ENCODE data around the gene CRMP1.
A peak's percentile ranks its signal among the peaks of the same experiment; 100 is the strongest.
"Not testable (repeated sequence)": the region's sequence is repeated elsewhere in the genome, so short reads cannot be mapped to it uniquely, and the experiment has no call there.

Gene CRMP1

DNA sequence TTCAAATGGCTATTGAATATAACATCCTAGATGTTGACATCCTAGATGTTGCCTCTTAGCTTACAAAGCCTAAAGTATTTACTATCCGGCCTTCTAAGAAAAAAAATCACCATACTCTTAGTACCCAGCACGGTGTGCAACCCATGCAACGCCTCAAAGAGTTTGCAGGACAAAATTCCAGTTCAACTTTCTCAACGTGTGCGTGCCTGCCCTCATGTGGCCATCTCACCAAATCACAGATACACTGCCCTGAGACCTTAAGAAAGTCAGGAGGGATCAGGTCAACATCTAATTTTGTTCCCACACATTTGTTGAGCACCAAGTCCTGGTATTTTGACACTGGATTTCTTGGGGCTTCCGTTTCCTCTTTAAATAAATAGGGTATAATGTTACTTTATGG, 68.3 kb downstream of the CRMP1 start:
- no peak for DNase-seq

DNA sequence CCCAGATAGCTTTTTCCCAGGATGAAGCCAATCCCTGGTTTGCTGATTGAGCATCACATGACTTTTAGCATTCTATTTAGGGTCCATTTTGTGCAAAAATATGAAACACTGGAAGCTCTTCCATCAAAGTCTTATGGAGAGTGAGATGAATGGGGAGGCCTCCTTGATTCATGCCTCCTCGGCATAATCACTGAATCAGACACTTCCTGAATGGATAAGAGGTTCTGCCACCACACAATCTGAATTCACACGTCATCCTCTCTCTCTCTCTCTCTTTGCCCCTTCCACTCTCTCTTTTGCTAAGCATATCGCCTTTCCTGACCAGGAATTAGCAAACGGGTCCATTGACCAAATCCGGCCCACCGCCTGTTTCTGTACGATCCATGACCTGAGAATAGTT, 68.7 kb downstream of the CRMP1 start:
- no peak for DNase-seq

DNA sequence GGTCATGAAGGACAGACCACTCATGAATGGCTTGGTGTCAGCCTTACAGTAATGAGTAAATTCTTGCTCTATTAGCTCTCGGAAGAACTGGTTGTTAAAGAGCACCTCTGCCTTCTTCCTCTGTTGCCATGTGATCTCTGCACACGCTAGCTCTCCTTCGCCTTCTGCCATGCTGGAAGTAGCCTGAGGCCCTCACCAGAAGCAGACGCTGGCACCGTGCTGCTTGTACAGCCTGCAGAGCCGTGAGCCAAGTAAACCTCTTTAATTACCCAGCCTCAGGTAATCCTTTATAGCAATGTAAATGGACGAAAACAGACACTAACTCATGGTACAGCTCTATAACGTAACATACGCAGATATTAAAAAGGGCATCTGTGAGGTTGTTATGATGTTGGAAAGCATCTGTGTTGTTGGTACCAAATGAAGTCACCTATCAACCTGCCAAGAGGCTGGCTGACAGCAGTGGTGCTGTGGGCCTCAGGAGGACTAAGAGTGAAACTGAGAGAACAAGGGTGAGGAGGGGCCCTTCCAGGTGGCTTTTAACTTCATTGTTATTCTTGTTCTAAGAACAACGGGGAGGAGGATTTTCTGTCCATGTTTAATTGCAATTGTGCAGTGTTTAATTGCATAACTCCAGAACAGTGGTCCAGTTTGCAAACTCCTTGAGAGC, 69.2 kb downstream of the CRMP1 start:
- DNase-seq: no peak

DNA sequence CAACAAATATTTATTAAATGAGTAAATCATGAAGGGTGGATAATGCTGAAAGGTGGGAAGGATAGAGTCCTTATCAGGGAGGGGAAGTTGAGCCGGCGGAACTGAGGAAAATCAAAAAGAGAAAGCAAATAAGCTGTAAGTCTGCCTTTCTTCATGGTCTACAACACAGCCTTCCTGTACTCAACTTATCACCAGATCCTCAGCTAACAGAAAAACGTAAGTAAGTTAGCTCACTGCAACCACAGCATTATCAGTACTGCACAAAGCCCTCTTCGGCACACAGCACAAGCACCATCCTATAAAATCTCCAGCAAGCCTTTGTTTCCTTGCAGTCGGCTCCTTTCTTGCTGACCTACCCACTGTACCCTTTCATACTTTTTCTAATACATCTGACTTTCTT, 70.3 kb downstream of the CRMP1 start:
- no peak for DNase-seq

DNA sequence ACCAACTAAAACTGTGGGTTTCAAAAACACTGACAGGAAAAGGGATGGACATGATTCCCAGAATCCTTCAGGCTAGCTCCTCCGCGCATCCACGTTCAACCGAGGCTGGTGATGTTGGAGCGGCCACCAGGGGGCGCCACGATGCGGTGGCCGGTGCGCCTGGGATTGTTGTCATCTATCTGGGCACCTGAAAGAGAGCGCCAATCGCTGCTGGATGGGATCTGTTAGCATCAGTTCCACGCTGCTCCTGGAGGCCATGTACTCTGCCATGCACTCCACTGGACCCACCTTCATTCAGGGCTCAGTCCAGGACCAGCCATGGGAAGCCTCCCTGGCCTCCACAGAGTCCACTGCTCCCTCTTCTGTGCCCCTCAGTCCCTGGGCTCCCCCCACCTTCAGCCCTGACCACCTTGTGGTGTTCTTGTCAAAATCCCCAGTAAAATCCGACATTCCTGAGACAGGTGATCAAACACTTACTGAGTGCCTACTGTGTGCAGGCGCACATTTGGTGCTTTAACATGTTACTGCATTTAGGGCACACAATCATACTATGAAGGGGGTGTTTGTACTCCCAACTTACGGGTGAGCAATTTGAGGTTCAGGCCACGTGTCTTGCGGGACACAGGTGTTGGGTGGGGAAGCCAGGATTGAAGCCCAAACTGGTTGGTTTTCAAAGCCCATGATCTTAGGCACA, 71.1 kb downstream of the CRMP1 start:
- peak in 8 of 58 donors; percentile 10 to 60 (median 22) for DNase-seq

DNA sequence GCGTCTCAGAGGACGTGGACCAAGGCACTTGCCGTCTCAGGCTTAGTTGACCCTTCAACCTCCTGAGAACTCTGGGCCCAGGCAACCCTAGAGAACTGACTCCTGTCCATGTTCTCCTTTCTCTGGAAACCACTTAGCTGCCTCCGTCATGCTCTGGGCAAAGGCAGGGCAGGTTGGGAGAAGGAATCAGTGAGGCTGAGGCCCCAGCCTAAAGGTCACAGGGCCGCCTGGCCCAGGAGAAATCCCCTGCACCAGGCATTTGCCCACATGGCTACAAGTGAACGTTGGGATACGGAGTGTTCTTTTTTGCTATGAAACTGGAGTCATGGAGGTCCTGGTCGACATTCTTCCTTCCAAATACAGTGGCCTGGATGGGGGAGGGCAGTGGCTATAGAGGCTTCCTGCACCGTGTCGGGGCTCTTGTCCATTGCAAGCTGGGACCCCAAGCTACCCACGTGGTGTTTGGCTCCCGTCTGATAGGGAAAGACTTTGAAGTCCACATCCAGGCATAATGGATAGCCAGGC, 76.0 kb downstream of the CRMP1 start:
- no peak for DNase-seq

DNA sequence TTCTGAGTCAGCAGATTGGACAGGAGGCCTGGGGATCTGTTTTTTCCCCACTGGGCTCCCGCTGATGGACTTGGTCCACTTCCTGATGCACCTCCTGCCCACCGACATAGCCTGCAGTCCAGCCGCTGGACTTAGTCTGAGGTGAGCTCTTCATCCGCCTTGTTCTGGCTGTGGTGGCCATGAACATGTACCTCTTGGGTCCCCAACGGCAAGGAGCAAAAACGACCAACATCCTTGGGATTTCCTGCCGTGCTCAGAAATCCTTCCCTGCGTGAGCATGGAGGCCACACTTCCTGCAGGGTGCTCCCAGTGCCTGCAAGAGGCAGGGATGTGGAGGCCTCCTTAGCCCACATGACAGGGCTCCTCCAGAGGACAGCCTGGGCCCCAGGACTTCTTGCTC, 76.8 kb downstream of the CRMP1 start:
- DNase-seq: no peak

DNA sequence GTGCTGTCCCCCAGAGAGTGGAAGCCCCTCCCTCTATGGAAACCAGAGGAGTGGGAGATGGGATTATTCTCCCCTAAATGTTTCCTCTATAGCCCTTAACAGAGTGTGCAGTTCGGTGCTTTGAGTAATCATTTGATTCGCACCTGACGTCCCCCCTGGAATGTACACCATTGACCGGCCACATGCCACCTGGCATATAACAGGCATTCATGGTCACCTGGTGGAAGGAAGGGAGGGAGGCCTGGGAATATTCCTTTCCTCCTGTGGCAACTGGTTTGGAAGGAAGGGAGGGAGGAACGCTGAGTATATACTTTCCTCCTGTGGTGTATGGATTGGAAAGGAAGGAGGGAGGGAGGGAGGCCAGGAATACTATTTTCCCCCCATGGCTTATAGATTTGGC, 77.2 kb downstream of the CRMP1 start:
- DNase-seq: no peak

DNA sequence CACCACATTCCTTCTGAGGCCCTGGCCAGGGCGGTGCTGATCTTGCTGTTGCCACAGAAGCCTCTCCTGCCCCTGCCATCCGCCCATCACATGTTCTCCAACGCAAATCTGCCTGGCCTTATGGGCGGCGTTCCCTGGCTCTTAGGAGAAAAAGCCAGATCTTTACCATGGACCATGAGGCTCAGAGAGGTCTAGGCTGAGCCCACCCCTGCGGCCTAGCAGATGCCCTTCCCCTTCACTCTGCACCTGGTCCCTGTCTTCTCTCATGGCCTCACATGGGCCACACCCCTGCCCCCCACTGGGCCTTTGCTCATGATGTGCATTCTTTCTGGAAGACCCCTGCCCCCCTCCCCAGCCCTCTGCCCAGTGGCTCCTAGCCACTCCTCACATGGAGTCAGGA, 78.5 kb downstream of the CRMP1 start:
- no peak for DNase-seq

DNA sequence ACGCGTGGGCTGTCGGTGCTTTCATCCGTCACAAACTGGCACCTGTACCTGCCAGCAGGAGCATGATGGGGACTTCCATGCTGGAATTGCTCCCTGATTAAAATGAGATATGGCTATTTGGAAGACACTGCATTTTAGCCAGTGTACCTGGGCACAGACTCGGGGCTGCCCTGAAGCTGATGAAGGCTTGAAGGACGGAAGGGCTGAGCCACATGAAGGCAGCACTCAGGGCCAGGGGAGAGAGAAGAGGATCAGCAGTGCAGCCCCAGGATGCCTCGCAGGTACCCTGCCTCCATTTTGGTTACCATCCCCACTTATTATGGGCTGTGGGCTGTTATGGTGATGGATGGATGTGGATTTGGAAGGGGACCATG, 79.0 kb downstream of the CRMP1 start:
- no peak for DNase-seq

DNA sequence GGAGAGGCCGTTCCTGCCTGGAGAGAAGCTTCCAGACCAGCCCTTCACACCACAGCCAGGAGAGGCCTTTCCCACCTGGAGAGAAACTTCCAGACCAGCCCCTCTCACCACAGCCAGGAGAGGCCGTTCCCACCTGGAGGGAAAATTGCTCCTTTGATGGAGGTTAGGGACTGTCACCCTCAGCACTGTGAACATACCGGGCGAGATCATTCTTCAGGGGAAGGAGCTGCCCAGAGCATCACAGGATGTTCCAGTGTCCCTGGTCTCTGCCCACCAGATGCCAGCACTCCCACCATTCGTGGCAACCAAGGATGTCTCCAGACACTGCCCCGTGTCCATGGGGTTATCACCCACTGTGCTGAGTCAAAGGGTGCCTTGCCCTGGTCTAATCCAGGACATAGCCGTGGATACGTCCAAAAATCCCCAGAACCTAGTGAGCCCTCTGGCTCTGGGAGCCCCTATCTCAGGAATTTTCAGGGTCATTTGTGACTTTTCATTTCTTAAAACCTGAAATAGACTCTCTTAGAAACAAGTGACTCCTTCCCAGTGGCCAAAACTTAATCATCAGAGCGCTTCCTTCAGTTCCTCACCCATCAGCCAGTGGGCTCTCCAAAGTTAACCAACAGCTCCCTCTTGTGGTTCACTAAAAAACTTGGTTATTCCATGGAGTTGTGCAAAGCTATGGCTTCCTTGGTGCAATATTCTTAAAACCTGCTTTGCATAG, 80.2 kb downstream of the CRMP1 start:
- DNase-seq: peak in 10 of 58 donors; percentile 6 to 63 (median 19)

DNA sequence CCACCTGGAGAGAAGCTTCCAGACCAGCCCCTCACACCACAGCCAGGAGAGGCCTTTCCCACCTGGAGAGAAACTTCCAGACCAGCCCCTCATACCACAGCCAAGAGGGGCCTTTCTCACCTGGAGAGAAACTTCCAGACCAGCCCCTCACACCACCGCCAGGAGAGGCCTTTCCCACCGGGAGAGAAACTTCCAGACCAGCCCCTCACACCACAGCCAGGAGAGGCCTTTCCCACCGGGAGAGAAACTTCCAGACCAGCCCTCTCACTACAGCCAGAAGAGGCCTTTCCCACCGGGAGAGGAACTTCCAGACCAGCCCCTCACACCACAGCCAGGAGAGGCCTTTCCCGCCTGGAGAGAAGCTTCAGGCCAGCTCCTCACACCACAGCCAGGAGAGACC, 80.8 kb downstream of the CRMP1 start:
- not testable (repeated sequence) for DNase-seq

DNA sequence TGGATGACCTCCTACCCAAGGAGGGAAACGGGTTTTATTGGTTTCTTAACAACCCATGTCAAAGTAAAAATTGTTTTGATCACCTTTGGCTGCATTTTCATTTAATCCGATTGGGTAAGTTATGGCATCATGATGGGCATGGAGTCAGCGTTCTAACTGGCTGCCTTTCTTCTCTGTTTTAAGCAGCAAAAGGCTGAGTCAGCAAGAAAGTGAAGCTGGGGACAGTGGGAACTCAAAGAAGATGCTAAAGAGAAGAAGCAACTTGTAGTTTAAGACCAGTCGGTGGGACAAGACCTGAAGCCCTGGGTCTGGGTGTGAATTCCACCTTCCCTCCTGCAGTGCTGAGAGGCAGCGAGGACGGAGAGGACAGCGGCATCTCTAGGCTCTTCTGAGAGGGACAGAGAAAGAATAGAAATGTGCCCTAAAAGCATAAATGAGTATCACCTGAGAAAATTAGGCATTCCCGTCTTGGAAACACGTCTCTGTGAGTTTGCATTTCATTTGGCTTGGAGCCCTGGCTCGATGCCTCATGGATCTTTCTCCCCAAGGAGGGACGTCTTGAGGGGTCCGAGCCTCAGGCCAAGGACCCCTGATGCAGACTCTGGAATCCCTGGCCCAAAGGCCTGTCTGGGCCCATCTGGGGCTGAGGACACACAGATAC, 82.0 kb downstream of the CRMP1 start:
- no peak for DNase-seq

DNA sequence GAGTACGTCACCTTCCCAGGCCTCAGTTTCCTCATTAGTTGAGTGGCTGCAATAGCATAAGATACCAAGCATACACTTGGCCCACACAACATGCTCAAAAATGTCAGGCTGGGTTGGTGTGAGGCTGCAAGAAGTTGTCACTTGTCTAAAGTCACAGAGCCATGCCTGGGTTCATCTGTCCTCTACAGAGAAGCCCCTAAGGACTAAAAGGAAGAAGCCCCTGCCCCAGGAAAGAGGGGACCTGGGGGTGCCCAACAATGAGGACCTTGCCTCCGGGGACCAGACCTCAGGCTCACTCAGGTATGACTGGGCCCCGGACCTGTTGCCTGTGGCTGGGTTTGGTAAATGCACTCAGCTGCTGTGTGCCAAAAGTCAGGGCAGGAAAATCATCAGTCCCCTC, 82.7 kb downstream of the CRMP1 start:
- DNase-seq: no peak

DNA sequence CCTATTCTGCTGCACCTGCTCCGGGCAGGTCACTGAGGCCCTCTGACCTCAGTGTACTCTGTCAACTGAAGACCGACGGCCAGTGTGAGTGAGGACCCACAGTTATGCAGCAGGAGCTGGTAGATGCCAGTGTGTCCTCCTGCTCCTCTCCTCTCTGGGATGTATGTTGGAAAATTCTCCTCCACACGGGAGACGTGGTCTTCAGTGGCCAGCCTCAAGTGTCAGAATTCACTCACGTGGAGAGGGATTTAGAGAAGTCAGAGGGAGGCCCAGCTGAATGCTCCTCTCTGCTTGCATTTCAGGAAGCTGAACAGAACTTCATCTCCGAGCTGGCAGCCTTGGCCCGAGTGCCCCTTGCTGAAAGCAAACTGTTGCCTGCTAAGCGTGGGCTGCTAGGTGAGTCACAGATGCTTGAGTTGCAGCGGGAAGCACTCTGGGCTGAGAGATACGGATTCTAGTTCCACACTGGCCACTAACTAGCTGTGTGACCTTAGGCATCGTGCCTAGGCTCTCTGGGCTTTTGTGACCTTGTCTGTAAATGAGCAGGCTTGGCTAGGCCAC, 83.6 kb downstream of the CRMP1 start:
- DNase-seq: peak in 3 of 58 donors; percentile 6 to 33 (median 29)

DNA sequence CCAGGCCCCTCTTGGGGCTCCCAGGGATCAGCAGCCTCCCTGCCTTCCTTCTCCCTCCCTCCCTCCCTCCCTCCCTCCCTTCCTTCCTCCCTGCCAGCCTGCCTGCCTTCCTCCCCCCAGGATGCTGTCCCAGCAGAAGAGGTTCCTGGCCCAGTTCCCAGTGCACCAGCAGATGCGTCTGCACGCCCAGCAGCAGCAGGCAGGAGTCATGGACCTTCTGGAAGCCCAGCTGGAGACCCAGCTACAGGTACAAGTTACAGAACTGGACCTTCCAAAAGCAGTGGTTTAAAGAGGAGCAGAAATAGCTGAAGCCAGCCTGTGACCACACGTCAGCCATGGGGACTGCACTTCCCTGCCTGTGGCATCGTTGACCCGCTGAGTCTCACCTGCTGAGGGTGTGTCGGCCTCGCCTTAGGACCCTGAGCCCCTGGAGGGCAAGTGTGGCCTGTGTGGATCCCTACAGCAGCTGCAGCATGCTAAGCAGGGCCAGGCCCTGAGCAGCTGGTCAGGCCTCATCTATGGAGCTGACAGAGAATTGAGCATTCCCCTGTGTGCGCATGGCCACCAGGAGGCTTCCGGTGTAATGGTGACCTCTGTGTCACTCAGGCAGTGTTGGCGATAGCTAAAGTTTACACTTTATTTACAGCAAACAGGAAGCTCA, 84.7 kb downstream of the CRMP1 start:
- no peak for DNase-seq

DNA sequence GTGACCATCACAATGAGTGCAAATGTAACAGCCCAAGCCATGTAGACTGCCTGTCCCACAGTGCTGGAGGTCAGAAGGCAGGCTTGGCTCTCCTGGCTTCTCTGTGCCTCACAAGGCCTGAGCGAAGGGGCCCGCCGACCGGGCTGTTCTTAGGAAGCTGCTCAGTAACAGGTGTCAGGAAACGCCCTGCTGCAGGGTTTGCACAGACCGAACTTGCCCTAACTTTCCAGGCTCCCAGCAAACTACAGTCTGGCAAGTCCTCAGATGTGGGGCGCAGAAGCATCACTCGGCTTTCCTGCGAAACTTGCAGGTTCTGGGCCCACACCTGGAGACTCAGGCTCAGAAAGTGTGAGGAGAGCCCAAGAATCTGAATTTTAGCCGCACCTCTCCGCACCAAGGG, 87.6 kb downstream of the CRMP1 start:
- DNase-seq: no peak

DNA sequence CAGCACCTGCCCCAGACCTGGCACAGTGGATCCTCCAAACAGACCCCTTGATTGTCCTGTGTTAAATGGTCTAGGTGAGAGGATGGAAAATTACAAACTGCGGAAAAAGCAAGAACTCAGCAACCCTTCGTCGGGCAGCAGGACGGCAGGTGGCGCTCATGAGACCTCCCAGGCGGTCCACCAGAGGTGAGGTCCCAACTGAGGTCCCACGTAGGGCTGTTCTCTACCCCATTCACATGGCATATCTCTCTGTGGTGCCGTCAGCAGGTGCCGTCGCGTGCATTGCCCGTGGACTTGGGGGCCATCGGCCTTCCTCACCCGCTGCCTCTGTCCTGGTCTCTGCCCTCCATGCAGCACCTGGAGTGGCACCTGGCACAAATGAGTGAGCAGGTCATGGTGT, 88.2 kb downstream of the CRMP1 start:
- DNase-seq: no peak

DNA sequence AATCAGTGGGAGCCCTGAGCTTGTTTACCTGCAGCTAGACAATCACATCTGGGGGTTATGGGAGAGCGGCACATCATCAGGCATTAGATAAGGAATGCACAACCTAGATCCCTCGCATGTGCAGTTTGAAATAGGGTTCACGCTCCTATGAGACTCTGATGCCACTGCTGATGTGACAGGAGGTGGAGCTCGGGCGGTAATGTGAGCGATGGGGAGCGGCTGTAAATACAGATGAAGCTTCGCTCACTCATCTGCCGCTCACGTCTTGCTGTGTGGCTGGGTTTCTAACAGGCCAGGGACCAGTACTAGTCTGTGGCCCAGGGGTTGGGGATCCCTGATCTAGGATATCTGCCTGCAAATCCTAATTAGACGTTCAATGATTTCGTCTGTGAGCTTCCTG, 90.3 kb downstream of the CRMP1 start:
- DNase-seq: no peak

DNA sequence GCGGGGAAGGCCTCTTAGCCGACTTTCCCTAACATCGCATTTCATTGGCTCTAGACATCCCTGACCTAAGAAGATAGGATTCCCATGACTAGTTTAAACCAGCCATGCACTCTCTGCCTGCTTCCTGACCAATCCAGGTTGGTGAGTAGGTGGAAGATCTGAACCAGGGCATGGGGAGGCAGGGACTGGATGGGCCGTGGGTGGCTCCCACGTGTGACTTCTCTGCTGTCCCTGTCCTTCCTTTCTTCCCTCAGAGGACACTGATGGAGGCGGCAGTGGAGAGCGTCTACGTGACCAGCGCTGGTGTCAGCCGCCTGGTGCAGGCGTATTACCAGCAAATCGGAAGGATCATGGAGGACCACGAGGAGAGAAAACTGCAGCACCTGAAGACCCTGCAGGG, 91.2 kb downstream of the CRMP1 start:
- DNase-seq: no peak

DNA sequence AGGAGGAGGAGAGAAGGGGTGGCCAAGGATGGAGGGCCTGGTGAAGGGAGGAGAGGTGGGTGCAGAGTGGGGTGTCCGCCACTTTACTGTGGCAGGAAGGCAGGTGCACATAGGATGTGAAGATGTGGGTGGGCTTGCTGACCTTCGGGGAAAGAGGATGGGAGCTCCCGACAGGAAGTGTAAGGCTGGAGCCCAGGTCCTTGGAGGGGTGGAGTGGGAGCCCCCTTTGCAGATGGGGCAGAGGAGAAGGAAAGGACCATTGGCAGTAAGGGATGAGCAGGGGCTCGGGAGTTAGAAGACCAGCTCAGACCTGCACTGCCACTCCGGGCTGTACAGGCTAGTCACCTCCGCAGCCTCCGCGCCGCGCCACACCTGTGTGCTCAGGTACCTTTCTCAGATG, 92.4 kb downstream of the CRMP1 start:
- no peak for DNase-seq
